CD4-positive, alpha-beta memory T cell (primary cell): ENCODE data around the gene STX5. TPM values are rescaled to one million over a fixed set of nuclear protein-coding genes. Genes with fewer than 3 reads are reported as not detected.

ENCODE experiments used
- CTCF ChIA-PET: fragments of 350-600 bp; sonication (Branson Sonifier 250); formaldehyde crosslinking; loops from one replicate; lab custom pipeline; 2021; ENCODE audit warnings: inconsistent platforms; ENCODE audit not compliant: partially characterized antibody; lab: Charles Lee
- POLR2A ChIA-PET: fragments of 350-600 bp; sonication (Branson Sonifier 250); formaldehyde crosslinking; loops from one replicate; lab custom pipeline; 2021; ENCODE audit not compliant: partially characterized antibody; lab: Charles Lee
- DNase-seq, 5 donors: peaks; one replicate each; pipeline versions ENCODE4 v3.0.0 to v3.0.0-alpha.2; 2020 to 2022; ENCODE audit warnings: mixed read lengths in 1 of 5
- H3K27ac ChIP-seq: one replicate; pipeline ENCODE4 v1.7.0; 2013; ENCODE audit warnings: low read depth, low read length
- H3K27me3 ChIP-seq: 2 replicates; pipeline ENCODE4 v1.7.0; 2013; ENCODE audit warnings: mild to moderate bottlenecking, low read length, moderate library complexity; ENCODE audit not compliant: insufficient read depth
- H3K36me3 ChIP-seq: 2 replicates; pipeline ENCODE4 v1.7.0; 2013; ENCODE audit warnings: mild to moderate bottlenecking, low read length, moderate library complexity; ENCODE audit not compliant: insufficient read depth
- H3K4me1 ChIP-seq: 2 replicates; pipeline ENCODE4 v1.7.0; 2013; ENCODE audit warnings: mild to moderate bottlenecking, low read length, moderate library complexity; ENCODE audit not compliant: insufficient read depth
- H3K4me3 ChIP-seq, 2 donors: one replicate each; pipeline ENCODE4 v1.7.0; 2013; ENCODE audit warnings: low read length in 2 of 2, mild to moderate bottlenecking in 1 of 2
- H3K9me3 ChIP-seq, 2 donors: one replicate each; pipeline ENCODE4 v1.7.0; 2013; ENCODE audit warnings: low read length in 2 of 2, control low read depth in 1 of 2; ENCODE audit not compliant: control insufficient read depth in 1 of 2
- H3K27ac Mint-ChIP-seq, 7 donors: one replicate each; pipeline ENCODE4 v1.8.0; 2020 to 2021; ENCODE audit warnings: mixed read lengths in 7 of 7, mild to moderate bottlenecking in 6 of 7, inconsistent platforms in 3 of 7, moderate library complexity in 3 of 7
- H3K27me3 Mint-ChIP-seq, 2 donors: one replicate each; pipeline ENCODE4 v1.8.0; 2020 to 2021; ENCODE audit warnings: mixed read lengths in 2 of 2
- H3K36me3 Mint-ChIP-seq, 2 donors: one replicate each; pipeline ENCODE4 v1.8.0; 2020 to 2021; ENCODE audit warnings: mixed read lengths in 2 of 2, inconsistent platforms in 1 of 2, mild to moderate bottlenecking in 1 of 2
- H3K4me1 Mint-ChIP-seq, 4 donors: one replicate each; pipeline ENCODE4 v1.8.0; 2020 to 2021; ENCODE audit warnings: mixed read lengths in 4 of 4, mild to moderate bottlenecking in 1 of 4
- H3K4me3 Mint-ChIP-seq, 8 donors: one replicate each; pipeline ENCODE4 v1.8.0; 2020 to 2021; ENCODE audit warnings: mixed read lengths in 8 of 8, mild to moderate bottlenecking in 7 of 8, moderate library complexity in 6 of 8, inconsistent platforms in 3 of 8
- H3K9me3 Mint-ChIP-seq, 8 donors: one replicate each; pipeline ENCODE4 v1.8.0; 2020 to 2021; ENCODE audit warnings: mixed read lengths in 8 of 8, mild to moderate bottlenecking in 5 of 8, inconsistent platforms in 3 of 8, moderate library complexity in 1 of 8
- intact Hi-C: fragments of 100-400 bp; cut with micrococcal nuclease; formaldehyde crosslinking; loops from one replicate; pipeline ENCODE4 v1.15.1; 2023
- polyA plus RNA-seq, 2 donors: library from polyadenylated mRNA; unstranded; fragments of 300-500 nt; fragmentation: Illumina TruSeq; gene quantifications; one replicate each; pipeline ENCODE4 v1.2.3, GENCODE V29; 2021
- total RNA-seq, 2 experiments: library from RNA; stranded (reverse); gene quantifications; one replicate each; pipeline ENCODE4 v1.2.3, GENCODE V29; 2021

STX5 gene
- total RNA-seq (10 to 100 TPM; 66.0 to 67.9 TPM), polyA plus RNA-seq (10 to 100 TPM; 30.4 to 31.8 TPM)

- Mint-ChIP-seq H3K27ac (peak within 1 kb of the TSS; percentile 94 to 100 (median 99)), H3K9me3 (no peaks in the 10 kb centered on the region), H3K27me3 (no peaks in the 10 kb centered on the region), H3K4me3 (peak within 1 kb of the TSS; percentile 94 to 100 (median 98)), H3K4me1 (peaks cover 21 to 59% (median 41%) of the 10 kb centered on the region in 4 donors), H3K36me3 (peaks cover 17 to 57% of the 10 kb centered on the region in 2 donors)
- H3K4me1 ChIP-seq, result peaks cover 30% of the 10 kb centered on the region
- H3K36me3 ChIP-seq, result peaks cover 34% of the 10 kb centered on the region
- intact Hi-C loops, result loop anchor here (1.0 to 2.0 kb wide), 9 partner anchors 8 to 232 kb away; partner anchors contain the start of genes NXF1, TMEM179B, TTC9C and WDR74
- H3K27me3 ChIP-seq, result no peaks in the 10 kb centered on the region
- DNase-seq, result peak; percentile 99 to 100 (median 100)
- peak within 1 kb of the TSS; percentile 97 for H3K27ac ChIP-seq
- H3K9me3 ChIP-seq, result no peaks in the 10 kb centered on the region
- H3K4me3 ChIP-seq, result peak within 1 kb of the TSS; percentile 82 to 85
- POLR2A ChIA-PET, result interaction anchor here (0.6 to 13.8 kb wide), 29 partner anchors 8 to 1486 kb away, joined by 3 to 801 read pairs (median 6); partner anchors contain the start of genes C11orf98, CSKMT, EEF1G and EML3
- CTCF ChIA-PET, result interaction anchor here (2.2 kb wide), 1 partner anchor 45 kb away, joined by 11 read pairs; the partner anchor contains the start of gene TMEM179B
These were observed at the start of gene STX5 for GRCh38 chr11:62831520-62832335. Gene STX5, minus strand, starts transcription at chr11:62832051. Its CDS starts 808 bp downstream, at chr11:62831243.

GRCh38 chr11:62880803-62881578, 49.1 kb upstream of the STX5 start, which contains the start of gene SLC3A2:
Gene SLC3A2, plus strand, starts transcription at chr11:62880896. Its CDS starts 128 bp downstream, at chr11:62881024.
- peaks cover 40 to 55% of the 10 kb centered on the region in 2 donors for H3K36me3 Mint-ChIP-seq
- intact Hi-C loops, result loop anchor here (1.0 to 10.0 kb wide), 11 partner anchors 19 to 1089 kb away; partner anchors contain the start of genes FEN1, HNRNPUL2, NXF1 and STX5
- peaks cover 26 to 60% (median 41%) of the 10 kb centered on the region in 4 donors for H3K4me1 Mint-ChIP-seq

GRCh38 chr11:62880231-62880802, 48.5 kb upstream of the STX5 start:
- Mint-ChIP-seq H3K27me3 (no peaks in the 10 kb centered on the region), H3K4me1 (peaks cover 26 to 55% (median 39%) of the 10 kb centered on the region in 4 donors), H3K27ac (peak overlapping the region; percentile 93 to 100 (median 99)), H3K9me3 (no peaks in the 10 kb centered on the region), H3K36me3 (peaks cover 35 to 50% of the 10 kb centered on the region in 2 donors), H3K4me3 (peak overlapping the region; percentile 93 to 100 (median 100))
- peaks cover 26% of the 10 kb centered on the region for H3K36me3 ChIP-seq
- peak overlapping the region; percentile 79 to 98 for H3K4me3 ChIP-seq
- no peak for DNase-seq
- H3K9me3 ChIP-seq, result no peaks in the 10 kb centered on the region
- CTCF ChIA-PET, result interaction anchor here (0.8 to 4.0 kb wide), 14 partner anchors 9 to 323 kb away, joined by 3 to 22 read pairs (median 6); partner anchors contain the start of genes HNRNPUL2, TMEM179B and TUT1
- H3K27ac ChIP-seq, result peak overlapping the region; percentile 93
- POLR2A ChIA-PET, result interaction anchor here (0.5 to 7.2 kb wide), 36 partner anchors 16 to 1309 kb away, joined by 3 to 138 read pairs (median 8); partner anchors contain the start of genes C11orf98, CSKMT, EEF1G and HNRNPUL2
- intact Hi-C loops, result loop anchor here (1.0 to 10.0 kb wide), 5 partner anchors 18 to 1088 kb away; partner anchors contain the start of genes FEN1, TMEM258 and TUT1
- peaks cover 46% of the 10 kb centered on the region for H3K4me1 ChIP-seq
- no peaks in the 10 kb centered on the region for H3K27me3 ChIP-seq

More at GRCh38 chr11:62880803-62881578, 49.1 kb upstream of the STX5 start, which contains the start of gene SLC3A2:
- H3K4me3 Mint-ChIP-seq, result peak within 1 kb of the TSS; percentile 93 to 100 (median 100)
- H3K9me3 Mint-ChIP-seq, result no peaks in the 10 kb centered on the region
- Histone ChIP-seq H3K4me3 (peak within 1 kb of the TSS; percentile 96 to 98), H3K4me1 (peaks cover 52% of the 10 kb centered on the region), H3K36me3 (peaks cover 33% of the 10 kb centered on the region), H3K9me3 (no peaks in the 10 kb centered on the region), H3K27ac (peak within 1 kb of the TSS; percentile 93), H3K27me3 (no peaks in the 10 kb centered on the region)
- peak within 1 kb of the TSS; percentile 93 to 100 (median 99) for H3K27ac Mint-ChIP-seq
- no peaks in the 10 kb centered on the region for H3K27me3 Mint-ChIP-seq
- ChIA-PET CTCF (interaction anchor here (0.6 to 4.0 kb wide), 21 partner anchors 9 to 456 kb away, joined by 3 to 22 read pairs (median 4); partner anchors contain the start of genes HNRNPUL2, TMEM179B and TUT1), POLR2A (interaction anchor here (0.5 to 7.2 kb wide), 44 partner anchors 9 to 1451 kb away, joined by 3 to 138 read pairs (median 6); partner anchors contain the start of genes BSCL2, C11orf98, CPSF7 and CSKMT)
- DNase-seq, result peak; percentile 85 to 89 (median 88)

- peak overlapping the region; percentile 64 to 100 (median 100) for H3K4me3 Mint-ChIP-seq
- POLR2A ChIA-PET, result interaction anchor here (0.8 to 7.2 kb wide), 8 partner anchors 26 to 288 kb away, joined by 3 to 138 read pairs (median 31); partner anchors contain the start of genes STX5, TAF6L, TEX54 and TMEM179B
- peaks cover 28 to 44% of the 10 kb centered on the region in 2 donors for H3K36me3 Mint-ChIP-seq
- DNase-seq, result no peak
- Histone ChIP-seq H3K27me3 (no peaks in the 10 kb centered on the region), H3K9me3 (no peaks in the 10 kb centered on the region), H3K4me3 (peak overlapping the region in 1 of 2 donors; percentile 79), H3K36me3 (peaks cover 18% of the 10 kb centered on the region), H3K4me1 (peaks cover 39% of the 10 kb centered on the region), H3K27ac (peak overlapping the region; percentile 93)
- H3K4me1 Mint-ChIP-seq, result peaks cover 26 to 50% (median 36%) of the 10 kb centered on the region in 4 donors
- CTCF ChIA-PET, result interaction anchor here (0.9 to 4.0 kb wide), 4 partner anchors 15 to 92 kb away, joined by 4 to 22 read pairs (median 13); partner anchors contain the start of gene TMEM179B
- no peaks in the 10 kb centered on the region for H3K27me3 Mint-ChIP-seq
- H3K9me3 Mint-ChIP-seq, result no peaks in the 10 kb centered on the region
- H3K27ac Mint-ChIP-seq, result peak overlapping the region in 6 of 7 donors; percentile 48 to 100 (median 99)
- intact Hi-C loops, result no loop called here
These were observed 47.6 kb upstream of the STX5 start for GRCh38 chr11:62879235-62879978.

- CTCF ChIA-PET, result no interaction called here
These were observed 44.9 kb upstream of the STX5 start for GRCh38 chr11:62876712-62877111.

More at GRCh38 chr11:62876712-62877111, 44.9 kb upstream of the STX5 start:
- no peak overlapping the region for H3K27ac Mint-ChIP-seq
- peaks cover 7 to 23% (median 13%) of the 10 kb centered on the region in 4 donors for H3K4me1 Mint-ChIP-seq
- peaks cover 1 to 17% of the 10 kb centered on the region in 2 donors for H3K36me3 Mint-ChIP-seq
- Histone ChIP-seq H3K4me3 (no peak overlapping the region), H3K27me3 (no peaks in the 10 kb centered on the region), H3K36me3 (no peaks in the 10 kb centered on the region), H3K27ac (no peak overlapping the region), H3K9me3 (no peaks in the 10 kb centered on the region), H3K4me1 (peaks cover 12% of the 10 kb centered on the region)
- POLR2A ChIA-PET, result interaction anchor here (1.2 kb wide), 1 partner anchor 35 kb away, joined by 6 read pairs; no protein-coding TSS in a partner anchor
- no peak for DNase-seq
- H3K4me3 Mint-ChIP-seq, result no peak overlapping the region
- intact Hi-C loops, result no loop called here
- H3K27me3 Mint-ChIP-seq, result no peaks in the 10 kb centered on the region
- H3K9me3 Mint-ChIP-seq, result no peaks in the 10 kb centered on the region
